ENCODE measurements around the gene NPHP4.

Gene NPHP4

GRCh38 chr1:5971471-5972197 is 20.6 kb downstream of the NPHP4 start:
- no peak for DNase-seq (ENCODE audit: low read depth in 2 of 2)

DNA sequence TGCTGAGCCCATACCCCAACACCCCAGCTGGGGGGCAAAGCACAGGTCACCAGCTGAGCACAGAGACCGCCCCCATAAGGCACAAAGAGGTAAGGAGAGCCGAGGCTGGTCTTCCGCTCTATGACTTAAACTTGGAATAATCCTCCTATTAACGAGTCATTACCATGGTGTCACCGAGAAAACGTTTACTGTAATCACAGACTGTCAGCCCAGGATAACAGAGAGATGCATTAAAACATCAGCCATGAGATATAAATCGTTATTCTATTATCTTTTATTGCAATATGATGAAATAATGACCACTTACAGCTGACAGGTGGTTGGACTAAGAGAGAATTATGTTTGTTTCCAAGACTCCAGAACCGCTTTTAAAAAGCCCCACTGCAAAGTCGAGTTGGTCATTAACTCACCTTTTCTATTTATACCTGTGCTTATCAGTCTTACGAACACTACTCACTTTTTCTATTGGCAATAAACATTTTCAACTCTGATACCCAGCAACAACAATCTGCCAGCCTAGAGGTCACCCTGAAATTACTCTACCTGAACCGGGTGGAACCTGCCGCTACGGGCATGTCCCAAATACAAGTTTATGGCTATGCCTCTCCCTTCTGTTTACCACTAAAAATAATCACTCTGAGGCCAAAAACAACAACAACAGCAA is 21.5 kb downstream of the NPHP4 start:
- DNase-seq (ENCODE audit: low read depth in 2 of 2) = no peak

- no peak for DNase-seq (ENCODE audit: low read depth in 2 of 2)
These were observed 23.1 kb downstream of the NPHP4 start for GRCh38 chr1:5969168-5969567.

- DNase-seq (ENCODE audit: low read depth in 2 of 2) = no peak
These were observed 24.0 kb downstream of the NPHP4 start for GRCh38 chr1:5968161-5968736.

DNA sequence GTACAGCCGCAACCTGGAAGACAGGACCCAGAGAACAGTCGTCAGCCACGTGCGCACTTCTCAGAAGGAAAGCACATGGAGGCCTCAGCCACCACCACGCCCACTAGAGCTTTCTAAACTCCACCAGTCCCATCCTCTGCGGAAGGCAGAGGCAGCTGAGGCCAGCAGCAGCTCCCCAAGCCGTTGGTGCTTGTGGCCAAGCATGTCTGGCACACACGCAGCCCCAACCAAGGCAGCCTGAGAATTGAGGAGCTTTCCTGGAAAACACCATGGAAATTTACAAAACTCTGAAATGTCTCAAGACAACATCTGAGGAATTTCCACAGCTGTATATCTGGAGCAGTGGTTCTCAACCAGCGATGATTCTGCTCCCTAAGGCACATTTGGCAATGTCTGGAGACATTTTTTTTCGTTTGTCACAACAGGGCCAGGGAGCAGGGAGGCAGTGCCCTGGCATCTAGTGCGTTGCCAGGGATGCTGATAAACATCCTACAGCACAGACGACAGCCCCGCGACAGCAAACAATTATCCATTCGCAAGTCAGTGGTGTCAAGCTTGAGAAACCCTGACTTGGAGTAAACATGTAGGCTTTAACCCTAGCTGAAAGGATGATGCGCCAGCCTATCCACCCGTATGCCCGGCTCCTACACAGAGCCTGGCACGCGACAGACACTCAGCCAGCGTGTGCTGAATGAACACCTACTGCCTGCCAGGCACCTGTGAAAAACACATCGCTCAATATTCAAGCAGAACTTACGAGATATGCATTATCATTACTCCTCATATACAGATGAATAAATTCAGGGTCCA is 24.7 kb downstream of the NPHP4 start:
- DNase-seq (ENCODE audit: low read depth in 2 of 2) = no peak

GRCh38 chr1:5966543-5967205 is 25.6 kb downstream of the NPHP4 start:
- no peak for DNase-seq (ENCODE audit: low read depth in 2 of 2)

- DNase-seq (ENCODE audit: low read depth in 2 of 2) = no peak
These were observed 26.6 kb downstream of the NPHP4 start for GRCh38 chr1:5965586-5966131.

DNA sequence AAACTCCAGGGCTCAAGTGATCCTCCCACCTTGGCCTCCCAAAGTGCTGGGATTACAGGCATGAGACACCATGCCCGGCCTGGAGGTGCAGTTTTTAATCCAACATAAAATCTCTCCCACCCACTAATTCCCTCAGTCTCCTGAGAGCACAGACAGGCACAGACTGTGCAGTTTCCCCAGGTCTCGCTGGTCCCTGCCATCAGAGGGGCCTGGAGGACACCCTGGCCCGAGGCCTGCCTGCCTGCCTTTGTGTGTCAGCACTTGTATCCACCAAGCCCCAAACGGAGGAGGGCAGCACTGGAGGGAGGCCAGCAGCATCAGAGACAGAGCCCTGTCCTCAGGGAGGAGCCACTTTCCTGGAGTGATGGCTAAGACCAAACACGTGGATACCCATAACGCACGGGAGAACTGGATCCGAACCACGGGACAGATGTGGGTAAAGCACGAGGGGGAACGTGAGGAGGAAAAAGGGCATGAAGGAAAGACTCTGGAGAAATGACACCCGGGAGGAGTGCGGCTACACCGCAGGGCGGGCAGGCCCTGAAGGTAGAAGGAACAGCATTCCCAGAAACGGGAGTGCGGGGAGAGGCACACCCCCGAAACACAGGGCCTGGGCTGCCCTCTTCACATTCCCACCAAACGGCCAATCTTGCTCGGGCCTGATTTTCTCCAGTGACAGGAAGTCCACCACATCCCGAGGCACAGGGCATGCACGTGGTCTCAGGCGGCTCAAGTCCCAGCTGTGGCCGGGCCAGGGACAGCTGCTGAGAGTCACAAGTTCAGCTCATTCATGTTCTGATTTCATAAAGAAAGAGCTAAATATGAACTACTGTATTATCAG is 29.7 kb downstream of the NPHP4 start:
- DNase-seq (ENCODE audit: low read depth in 2 of 2) = no peak

GRCh38 chr1:5961601-5962000 is 30.6 kb downstream of the NPHP4 start:
- DNase-seq (ENCODE audit: low read depth in 2 of 2) = no peak

- no peak for DNase-seq (ENCODE audit: low read depth in 2 of 2)
These were observed 31.9 kb downstream of the NPHP4 start for GRCh38 chr1:5960336-5960735.

DNA sequence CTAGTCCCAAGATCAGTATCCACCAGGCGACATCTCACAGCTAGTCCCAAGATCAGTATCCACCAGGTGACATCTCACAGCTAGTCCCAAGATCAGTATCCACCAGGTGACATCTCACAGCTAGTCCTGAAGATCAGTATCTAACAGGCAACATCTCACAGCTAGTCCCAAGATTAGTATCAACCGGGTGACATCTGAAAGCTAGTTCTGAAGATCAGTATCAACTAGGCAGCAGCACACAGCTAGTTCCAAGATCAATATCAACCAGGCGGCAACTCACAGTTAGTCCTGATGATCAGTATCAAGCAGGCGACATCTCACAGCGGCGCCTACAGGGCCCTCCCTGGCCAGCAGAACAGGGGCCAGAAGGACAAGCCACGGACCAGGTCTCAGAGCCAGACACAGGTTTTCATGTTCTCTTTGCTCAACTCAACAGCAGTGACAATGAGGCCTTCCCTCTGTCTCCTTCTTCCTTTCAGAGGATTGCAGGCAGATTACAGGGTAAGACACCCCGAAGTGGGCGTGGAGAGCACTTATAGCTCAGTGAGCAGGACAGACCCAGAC is 32.5 kb downstream of the NPHP4 start:
- DNase-seq (ENCODE audit: low read depth in 2 of 2) = no peak

GRCh38 chr1:5959087-5959486 is 33.1 kb downstream of the NPHP4 start:
- no peak for DNase-seq (ENCODE audit: low read depth in 2 of 2)

- DNase-seq (ENCODE audit: low read depth in 2 of 2) = no peak
These were observed 36.0 kb downstream of the NPHP4 start for GRCh38 chr1:5956022-5956830.

DNA sequence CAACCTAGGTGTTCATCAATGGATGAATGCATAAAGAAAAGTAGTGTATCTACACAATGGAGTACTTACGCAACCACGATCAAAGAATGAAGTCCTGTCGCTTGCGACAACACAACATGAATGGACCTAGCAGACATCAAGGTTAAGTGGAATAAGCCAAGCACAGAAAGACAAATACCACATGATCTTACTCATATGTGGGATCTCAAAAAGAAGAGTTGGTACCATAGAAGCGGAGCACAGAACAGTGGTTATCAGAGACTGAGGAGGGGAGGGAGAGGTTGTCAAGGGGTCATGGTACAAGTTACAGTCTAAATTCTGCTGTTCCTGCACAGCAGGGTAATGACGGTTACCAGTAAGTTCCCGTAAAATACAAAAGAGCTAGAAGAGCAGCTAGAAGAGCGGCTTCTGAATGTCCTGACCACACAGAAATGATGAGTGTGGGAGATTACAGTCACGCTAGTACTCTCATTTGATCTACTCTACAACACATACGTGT is 36.7 kb downstream of the NPHP4 start:
- DNase-seq (ENCODE audit: low read depth in 2 of 2) = no peak

- DNase-seq (ENCODE audit: low read depth in 2 of 2) = no peak
These were observed 37.3 kb downstream of the NPHP4 start for GRCh38 chr1:5954964-5955363.

DNA sequence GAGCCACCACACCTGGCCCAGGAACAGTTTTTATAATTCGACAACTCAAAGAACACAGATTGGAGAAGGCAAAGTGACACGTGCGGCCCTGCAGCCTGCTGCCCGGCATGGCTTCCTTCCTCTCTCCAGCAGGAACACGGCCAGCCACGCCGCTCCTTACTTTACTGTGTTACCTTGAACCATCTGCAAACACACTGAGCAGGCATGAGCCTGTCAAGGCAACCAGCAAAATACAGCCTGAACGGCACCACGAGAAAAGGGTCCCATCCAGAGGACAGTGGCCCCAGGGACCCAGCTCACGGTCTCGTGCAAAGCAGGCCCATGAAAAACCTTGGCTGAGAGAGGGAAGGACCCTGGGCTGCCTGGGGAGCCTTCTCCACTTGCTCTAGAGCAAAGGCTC is 38.8 kb downstream of the NPHP4 start:
- no peak for DNase-seq (ENCODE audit: low read depth in 2 of 2)

DNA sequence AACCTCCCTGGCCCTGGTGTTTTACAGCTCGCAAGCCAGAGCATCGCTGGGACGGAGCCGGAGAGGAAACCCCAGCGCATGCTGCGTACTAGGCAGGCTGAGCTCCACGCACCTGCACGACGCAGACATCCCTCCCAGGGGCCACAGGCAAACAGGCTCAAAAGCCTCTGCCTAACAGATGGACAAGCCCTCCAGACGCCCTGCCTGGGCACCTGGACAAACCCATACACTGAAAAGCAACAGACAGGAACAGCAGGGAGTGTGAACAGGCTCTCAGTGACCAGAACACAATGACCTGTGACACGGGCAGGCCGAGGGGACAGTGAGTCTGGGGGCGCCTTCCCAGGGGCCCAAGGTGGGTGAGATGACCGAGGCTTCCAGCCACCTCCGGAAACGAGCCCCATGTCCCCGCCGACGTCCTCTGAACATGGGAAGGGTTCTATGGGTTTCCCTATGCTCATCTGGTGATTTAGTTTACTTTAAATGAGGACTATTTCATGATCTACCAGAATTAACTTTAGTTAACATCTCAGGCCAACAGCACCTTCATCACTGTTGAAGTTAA is 40.3 kb downstream of the NPHP4 start:
- DNase-seq (ENCODE audit: low read depth in 2 of 2) = no peak

- DNase-seq (ENCODE audit: low read depth in 2 of 2) = no peak
These were observed 41.0 kb downstream of the NPHP4 start for GRCh38 chr1:5950994-5951785.

Measured in activated CD4-positive, alpha-beta T cell treated with anti-CD3 and anti-CD28 coated beads for 24 hours (primary cell).